NCI-H1417 (cell line): ENCODE measurements around the gene GLIS1.
"Not testable (repeated sequence)": the region's sequence is repeated elsewhere in the genome, so short reads cannot be mapped to it uniquely, and the experiment has no call there.

Source experiments
- DNase-seq, 3 experiments: peaks; one replicate each; lab custom pipeline; 2025; lab: John Stamatoyannopoulos, UW

Gene GLIS1

GRCh38 chr1:53739109-53739681, at the start of gene GLIS1:
Gene GLIS1 (minus strand): TSS chr1:53739164. CDS start chr1:53738064, 1,100 bp downstream.
- DNase-seq: peak; percentile 77 to 88 (median 87)

- DNase-seq: no peak
Measured at GRCh38 chr1:53787655-53788054, 48.7 kb upstream of the GLIS1 start.

- DNase-seq: no peak
Measured at GRCh38 chr1:53783056-53783455, 44.1 kb upstream of the GLIS1 start.

DNA sequence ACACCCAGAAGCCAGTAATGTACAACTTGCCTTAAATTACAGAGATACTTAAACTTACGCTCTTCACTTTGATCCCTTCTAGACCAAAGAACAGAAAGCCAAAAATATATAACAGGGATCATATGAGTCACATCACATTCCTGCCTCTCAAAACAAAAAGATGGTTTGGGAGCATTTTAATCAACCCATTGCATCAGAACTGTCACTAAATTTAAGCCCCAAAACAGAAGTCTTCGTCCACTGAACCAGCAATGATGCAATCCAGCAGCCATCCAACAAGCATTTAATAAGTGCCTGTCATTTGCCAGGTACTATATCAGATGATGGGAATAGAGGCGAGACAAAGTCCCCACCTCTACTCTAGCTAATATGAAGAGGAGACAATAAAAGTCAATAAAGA, 42.7 kb upstream of the GLIS1 start:
- no peak for DNase-seq

GRCh38 chr1:53777272-53777671, 38.3 kb upstream of the GLIS1 start:
- no peak for DNase-seq

GRCh38 chr1:53771648-53772047, 32.7 kb upstream of the GLIS1 start:
- DNase-seq: no peak

DNA sequence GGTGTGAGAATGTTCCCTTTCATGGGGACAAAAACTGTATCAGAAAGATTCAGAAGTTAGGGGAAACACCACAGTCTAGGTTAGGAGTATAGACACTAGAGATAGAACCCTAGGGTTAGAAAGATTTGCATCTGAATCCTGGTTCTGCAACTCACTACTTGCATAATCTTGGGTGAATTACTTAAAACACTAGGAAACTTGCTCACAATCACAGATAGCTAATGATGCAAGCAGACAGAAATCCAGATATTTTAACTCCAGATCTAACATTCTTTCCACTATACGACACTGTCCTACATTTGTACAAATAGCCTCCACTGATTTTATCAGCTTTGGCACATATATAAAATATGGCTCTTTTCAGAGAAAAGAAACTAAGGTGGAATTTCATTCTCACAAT, 30.8 kb upstream of the GLIS1 start:
- no peak for DNase-seq

DNA sequence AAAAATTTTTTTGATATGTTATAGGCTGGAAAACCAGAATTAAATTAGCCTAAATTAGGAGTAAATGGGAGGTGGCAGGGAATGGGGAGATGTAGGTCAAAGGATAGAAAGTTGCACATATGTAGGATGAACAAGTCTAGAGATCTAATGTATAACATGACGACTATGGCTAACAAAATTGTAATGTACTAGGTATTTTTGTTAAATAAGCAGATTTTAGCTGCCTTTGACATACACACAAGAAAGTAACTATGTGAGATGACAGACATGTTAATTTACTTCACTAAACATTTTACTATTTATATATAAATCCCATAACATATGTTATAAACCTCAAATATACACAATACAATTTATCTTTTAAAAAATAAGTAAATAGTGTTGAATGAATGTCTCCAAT, 30.2 kb upstream of the GLIS1 start:
- no peak for DNase-seq

DNA sequence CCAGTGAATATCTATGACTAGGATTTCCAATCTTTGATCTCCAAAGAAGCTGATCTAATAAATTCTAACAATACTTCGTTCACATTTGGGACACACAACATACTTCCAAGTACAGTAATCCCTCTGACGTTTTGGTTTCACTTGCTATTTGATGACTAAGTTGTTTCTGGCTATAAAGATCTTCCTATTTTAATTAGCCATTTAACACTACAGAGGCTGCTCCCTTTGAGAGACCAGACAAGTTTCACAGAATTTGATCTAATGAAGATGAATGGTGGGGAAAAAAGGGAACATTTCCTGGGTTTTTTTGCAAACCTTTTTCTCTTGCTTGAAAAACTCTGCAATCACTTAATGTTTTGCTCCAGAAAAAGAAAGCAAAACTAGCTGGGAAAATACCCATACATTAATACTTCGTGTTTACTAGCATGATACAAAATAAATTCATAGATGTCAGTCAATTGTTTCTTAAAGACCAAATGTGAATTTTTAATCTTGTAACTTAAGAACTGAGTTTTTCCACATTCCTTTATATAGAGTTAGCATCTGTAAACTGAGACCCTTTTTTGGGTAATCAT, 28.0 kb upstream of the GLIS1 start:
- no peak for DNase-seq

DNA sequence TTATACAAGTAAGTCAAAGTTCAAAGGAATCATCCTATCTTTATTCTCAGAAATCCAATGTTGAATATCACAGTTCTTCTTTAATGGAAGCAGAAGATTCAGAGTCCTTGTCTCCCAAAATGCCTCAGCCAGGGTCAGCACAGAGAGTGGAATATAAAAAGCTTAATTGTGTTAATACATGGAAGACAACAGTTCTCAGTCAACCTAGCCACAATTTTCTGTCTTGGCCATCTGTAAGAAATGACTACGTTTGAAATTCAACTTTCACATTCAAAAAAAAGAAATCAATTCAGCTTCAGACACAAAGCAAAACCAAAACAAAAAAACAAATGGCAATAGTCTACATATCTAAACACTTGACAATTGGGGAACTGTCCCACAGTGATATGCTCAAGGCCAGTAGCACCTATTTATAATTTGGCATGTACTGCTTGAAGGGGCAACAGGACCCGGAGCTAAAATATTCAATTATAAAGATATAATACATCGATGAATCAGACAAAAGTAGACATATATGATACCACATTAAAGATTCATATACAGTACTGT, 27.3 kb upstream of the GLIS1 start:
- DNase-seq: no peak

DNA sequence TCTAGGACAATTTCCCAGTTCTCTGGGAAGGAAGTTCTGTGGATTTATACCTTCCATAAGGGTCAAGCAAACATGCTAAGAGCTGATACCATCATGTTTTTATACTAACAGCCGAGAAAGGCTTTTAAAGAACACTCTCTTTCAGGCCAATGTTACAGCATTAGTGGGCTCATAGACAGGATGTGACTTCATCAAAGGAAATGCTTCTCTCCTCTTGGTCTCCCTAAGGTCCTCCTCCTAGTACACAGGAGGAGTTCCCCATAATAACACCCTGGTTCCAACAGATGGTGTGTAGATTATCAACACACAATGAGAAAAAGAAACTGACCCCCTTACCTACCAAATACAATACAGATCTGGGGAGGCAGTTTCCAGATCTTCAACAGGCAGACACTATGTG, 26.7 kb upstream of the GLIS1 start:
- DNase-seq: no peak

- no peak for DNase-seq
Measured at GRCh38 chr1:53763911-53764310, 24.9 kb upstream of the GLIS1 start.

DNA sequence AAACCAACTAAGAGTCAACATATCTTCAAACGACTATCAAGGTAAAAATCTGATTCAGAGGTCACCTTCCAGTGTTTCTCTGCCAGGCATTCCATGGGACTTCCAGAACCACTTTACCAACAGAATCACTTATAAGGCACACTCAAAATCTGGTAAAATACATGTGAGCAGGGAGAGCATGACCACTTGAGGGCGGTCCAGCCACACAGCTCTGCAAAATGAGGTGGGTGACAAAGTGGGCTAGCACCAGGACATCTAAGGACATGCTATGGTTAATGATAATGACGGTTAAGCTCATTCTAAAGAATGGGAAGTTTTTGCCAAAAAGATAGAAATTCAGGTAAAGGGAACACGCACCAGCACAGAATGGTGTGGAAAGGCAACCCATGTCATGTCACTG, 24.5 kb upstream of the GLIS1 start:
- DNase-seq: no peak

- DNase-seq: not testable (repeated sequence)
Measured at GRCh38 chr1:53760497-53760896, 21.5 kb upstream of the GLIS1 start.

DNA sequence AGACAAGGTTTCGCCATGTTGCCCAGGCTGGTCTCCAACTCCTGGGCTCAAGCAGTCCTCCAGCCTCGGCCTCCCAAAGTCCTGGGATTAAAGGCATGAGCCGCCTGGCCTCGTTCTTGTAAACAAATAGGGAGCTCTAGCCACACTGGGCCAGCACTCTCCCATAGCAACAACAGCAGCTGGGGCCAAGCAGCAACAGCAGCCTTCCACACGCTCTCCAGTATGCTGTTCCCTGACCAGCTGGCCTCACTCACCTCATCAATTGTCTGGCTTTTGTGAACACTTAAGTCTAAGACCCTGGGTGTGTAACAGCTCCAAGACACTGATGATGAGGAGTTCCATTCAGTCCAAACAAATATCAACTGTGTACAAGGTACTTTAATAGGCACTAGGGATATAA, 16.9 kb upstream of the GLIS1 start:
- DNase-seq: no peak

DNA sequence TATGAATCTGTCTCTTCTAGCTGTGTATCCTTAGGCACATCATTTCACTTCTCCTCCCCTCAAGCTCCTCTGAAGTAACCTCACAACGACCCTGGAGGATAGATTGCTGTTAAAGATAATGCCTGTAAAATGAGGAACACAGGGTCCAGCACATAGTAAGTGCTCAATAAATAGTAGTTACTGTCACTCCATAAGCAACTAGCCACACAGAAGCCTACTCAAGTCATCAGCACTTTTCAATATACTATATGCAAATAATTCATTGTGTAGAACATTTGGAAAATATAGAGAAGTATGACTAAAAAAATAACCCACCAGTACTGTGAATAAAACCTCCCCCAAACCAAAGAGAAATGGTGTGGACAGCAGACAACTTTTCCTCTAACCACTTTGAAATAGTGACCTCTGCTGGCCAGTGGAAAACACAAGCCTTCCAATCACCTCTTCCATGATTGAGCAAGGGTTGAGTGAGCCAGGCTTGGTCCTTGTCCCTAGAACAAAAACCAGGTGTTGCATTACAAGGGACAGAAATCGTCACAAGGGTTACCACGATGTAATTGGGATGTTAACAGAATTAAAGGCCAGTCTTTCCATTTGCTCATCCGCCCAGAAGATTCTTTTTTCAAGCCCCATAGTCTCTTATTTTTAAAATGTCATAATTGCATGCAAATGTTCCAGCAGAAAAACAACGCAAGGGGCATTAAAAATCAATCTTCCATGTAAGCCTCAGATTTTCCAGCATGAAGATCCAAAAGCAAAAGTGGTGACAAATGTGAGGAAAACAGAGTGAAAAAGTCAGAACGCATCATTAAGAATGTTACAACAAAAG, 15.7 kb upstream of the GLIS1 start:
- peak; percentile 15 to 62 (median 35) for DNase-seq

DNA sequence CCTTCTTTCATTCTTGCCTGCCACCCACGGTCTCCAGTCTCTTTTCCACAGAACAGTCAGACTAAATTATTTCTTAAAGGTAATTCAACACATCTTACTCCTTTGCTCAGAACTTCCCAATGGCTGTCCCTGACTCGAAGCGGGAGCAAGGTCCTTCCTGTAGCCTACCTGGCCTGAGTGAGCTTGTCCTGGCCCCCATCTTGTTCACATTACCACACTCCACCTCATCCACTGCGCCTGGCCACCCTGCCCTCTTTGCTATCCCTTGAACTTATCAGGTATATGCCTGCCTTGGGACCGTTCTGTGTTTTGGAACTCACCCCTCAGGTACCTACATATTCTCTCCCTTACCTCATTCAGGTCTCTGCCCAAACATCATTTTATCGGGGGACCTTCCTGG, 13.3 kb upstream of the GLIS1 start:
- no peak for DNase-seq

- DNase-seq: no peak
Measured at GRCh38 chr1:53747841-53748240, 8.9 kb upstream of the GLIS1 start.

DNA sequence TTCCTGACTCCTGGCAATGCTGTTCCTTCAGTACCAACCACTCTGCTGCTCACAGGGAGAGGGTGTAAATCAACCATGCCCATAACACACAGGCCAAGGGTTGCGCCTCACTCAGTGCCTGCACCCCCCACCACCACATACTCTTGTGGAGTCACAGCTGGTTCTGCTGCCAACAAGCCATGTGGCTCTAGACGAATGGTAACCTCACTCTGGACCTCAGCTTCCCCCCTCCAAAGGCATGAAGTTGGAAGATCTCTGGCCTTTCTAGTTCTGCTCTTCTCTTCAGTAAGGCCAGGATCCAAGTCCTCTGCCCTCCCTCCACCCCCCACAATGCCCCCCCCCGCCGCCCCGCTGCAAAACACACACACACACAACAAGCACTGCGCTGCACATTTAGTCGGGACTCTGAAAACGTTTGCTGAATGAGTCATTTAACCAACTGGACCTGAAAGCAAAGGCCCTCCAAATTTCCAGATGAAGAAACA, 1.7 kb upstream of the GLIS1 start:
- DNase-seq: no peak

DNA sequence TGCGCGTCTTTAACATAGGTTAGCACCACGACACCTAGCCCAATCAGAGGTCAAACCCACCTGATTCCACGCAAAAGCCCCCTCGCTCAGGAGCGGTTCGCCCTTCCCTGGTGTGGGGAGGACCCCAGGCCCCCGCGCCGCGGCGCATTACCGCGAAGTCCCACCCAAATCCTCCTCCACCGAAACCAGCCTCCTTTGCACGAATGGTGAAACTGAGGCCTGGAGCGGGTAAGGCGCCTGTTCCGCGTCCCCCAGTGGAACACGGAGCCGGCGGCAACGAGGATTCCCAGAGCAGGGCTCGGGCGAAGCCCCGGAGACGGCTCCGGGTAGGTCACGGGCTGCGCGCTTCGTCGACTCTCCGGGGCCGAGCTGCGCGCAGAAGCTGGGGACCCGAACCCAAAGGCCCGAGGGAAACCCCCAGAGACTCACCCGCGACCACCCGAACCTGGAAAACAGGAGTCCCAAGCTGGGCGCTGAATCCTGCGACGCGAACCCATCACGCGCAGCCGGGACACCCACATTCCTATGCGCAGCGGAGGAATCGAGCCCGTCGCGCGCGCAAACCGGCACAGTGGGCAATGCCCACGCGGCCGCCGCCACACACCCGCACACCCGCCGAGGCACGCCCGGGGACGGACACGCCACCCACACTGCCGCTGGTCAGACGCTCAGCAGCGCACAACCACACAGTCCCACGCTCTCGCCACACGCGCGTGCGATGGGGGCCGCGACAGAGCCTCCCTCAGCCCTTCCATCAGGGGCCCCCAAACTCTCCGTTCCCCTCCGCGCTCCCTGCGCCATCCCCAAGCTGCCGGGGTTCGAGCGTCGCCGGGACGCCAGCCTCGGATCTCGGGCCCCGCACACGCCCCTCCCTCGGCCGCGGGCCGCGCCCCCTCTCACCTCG, 507 bp downstream of the GLIS1 start:
- peak in 1 of 3 experiments; percentile 62 for DNase-seq

GRCh38 chr1:53737648-53738204, 1.2 kb downstream of the GLIS1 start:
- peak in 2 of 3 experiments; percentile 15 to 17 for DNase-seq
